ENCODE measurements around the gene PCDHA1.
A peak's percentile ranks its signal among the peaks of the same experiment; 100 is the strongest.

The PCDHA1 gene

GRCh38 chr5:141010047-141010793 is 224.3 kb downstream of the PCDHA1 start:
- WGBS, 2 experiments, result 91 to 94% methylated on average over 12 of the region's 12 CpGs
- H3K9me3 ChIP-seq (ENCODE audit: control insufficient read depth, low read length), result no peaks in the 10 kb centered on the region
- H3K4me3 ChIP-seq (ENCODE audit: insufficient read depth, low read depth, low read length), result no peak overlapping the region
- no peak overlapping the region for H3K27ac ChIP-seq (ENCODE audit: insufficient read depth, low read depth, low read length, poor library complexity, severe bottlenecking)
- no peaks in the 10 kb centered on the region for H3K36me3 ChIP-seq (ENCODE audit: control insufficient read depth, insufficient read depth, low read length)
- no peaks in the 10 kb centered on the region for H3K4me1 ChIP-seq (ENCODE audit: control insufficient read depth, insufficient read depth, low read length)
- H3K27me3 ChIP-seq (ENCODE audit: control insufficient read depth, insufficient read depth, low read length, poor library complexity, severe bottlenecking), result no peaks in the 10 kb centered on the region

- no peaks in the 10 kb centered on the region for H3K36me3 ChIP-seq (ENCODE audit: control insufficient read depth, insufficient read depth, low read length)
- H3K9me3 ChIP-seq (ENCODE audit: control insufficient read depth, low read length), result no peaks in the 10 kb centered on the region
- H3K4me1 ChIP-seq (ENCODE audit: control insufficient read depth, insufficient read depth, low read length), result no peaks in the 10 kb centered on the region
- no peak overlapping the region for H3K27ac ChIP-seq (ENCODE audit: insufficient read depth, low read depth, low read length, poor library complexity, severe bottlenecking)
- H3K4me3 ChIP-seq (ENCODE audit: insufficient read depth, low read depth, low read length), result no peak overlapping the region
- no peaks in the 10 kb centered on the region for H3K27me3 ChIP-seq (ENCODE audit: control insufficient read depth, insufficient read depth, low read length, poor library complexity, severe bottlenecking)
These were observed 232.0 kb downstream of the PCDHA1 start for GRCh38 chr5:141017943-141018342.

GRCh38 chr5:141022384-141022783 is 236.4 kb downstream of the PCDHA1 start:
- no peak overlapping the region for H3K4me3 ChIP-seq (ENCODE audit: insufficient read depth, low read depth, low read length)
- WGBS, 2 experiments, result no CpG with 5 or more reads among the region's 1 CpG
- H3K27me3 ChIP-seq (ENCODE audit: control insufficient read depth, insufficient read depth, low read length, poor library complexity, severe bottlenecking), result no peaks in the 10 kb centered on the region
- no peak overlapping the region for H3K27ac ChIP-seq (ENCODE audit: insufficient read depth, low read depth, low read length, poor library complexity, severe bottlenecking)
- no peaks in the 10 kb centered on the region for H3K4me1 ChIP-seq (ENCODE audit: control insufficient read depth, insufficient read depth, low read length)
- H3K36me3 ChIP-seq (ENCODE audit: control insufficient read depth, insufficient read depth, low read length), result no peaks in the 10 kb centered on the region
- H3K9me3 ChIP-seq (ENCODE audit: control insufficient read depth, low read length), result no peaks in the 10 kb centered on the region

- WGBS, 2 experiments, result 88 to 94% methylated on average over 13 to 15 of the region's 15 CpGs
- H3K4me3 ChIP-seq (ENCODE audit: insufficient read depth, low read depth, low read length), result no peak overlapping the region
- no peak overlapping the region for H3K27ac ChIP-seq (ENCODE audit: insufficient read depth, low read depth, low read length, poor library complexity, severe bottlenecking)
- H3K4me1 ChIP-seq (ENCODE audit: control insufficient read depth, insufficient read depth, low read length), result no peaks in the 10 kb centered on the region
- H3K36me3 ChIP-seq (ENCODE audit: control insufficient read depth, insufficient read depth, low read length), result no peaks in the 10 kb centered on the region
- no peaks in the 10 kb centered on the region for H3K9me3 ChIP-seq (ENCODE audit: control insufficient read depth, low read length)
- H3K27me3 ChIP-seq (ENCODE audit: control insufficient read depth, insufficient read depth, low read length, poor library complexity, severe bottlenecking), result no peaks in the 10 kb centered on the region
These were observed 245.1 kb downstream of the PCDHA1 start for GRCh38 chr5:141031006-141031405.

- Histone ChIP-seq H3K36me3 (ENCODE audit: control insufficient read depth, insufficient read depth, low read length) (no peaks in the 10 kb centered on the region), H3K9me3 (ENCODE audit: control insufficient read depth, low read length) (no peaks in the 10 kb centered on the region), H3K27me3 (ENCODE audit: control insufficient read depth, insufficient read depth, low read length, poor library complexity, severe bottlenecking) (no peaks in the 10 kb centered on the region), H3K4me3 (ENCODE audit: insufficient read depth, low read depth, low read length) (no peak overlapping the region), H3K27ac (ENCODE audit: insufficient read depth, low read depth, low read length, poor library complexity, severe bottlenecking) (no peak overlapping the region), H3K4me1 (ENCODE audit: control insufficient read depth, insufficient read depth, low read length) (no peaks in the 10 kb centered on the region)
- WGBS, 2 experiments, result 60 to 71% methylated on average over 1 of the region's 1 CpG
These were observed 246.7 kb downstream of the PCDHA1 start for GRCh38 chr5:141032626-141033025.

GRCh38 chr5:141039061-141039460 is 253.1 kb downstream of the PCDHA1 start:
- Histone ChIP-seq H3K4me1 (ENCODE audit: control insufficient read depth, insufficient read depth, low read length) (no peaks in the 10 kb centered on the region), H3K4me3 (ENCODE audit: insufficient read depth, low read depth, low read length) (no peak overlapping the region), H3K27ac (ENCODE audit: insufficient read depth, low read depth, low read length, poor library complexity, severe bottlenecking) (no peak overlapping the region), H3K9me3 (ENCODE audit: control insufficient read depth, low read length) (no peaks in the 10 kb centered on the region), H3K27me3 (ENCODE audit: control insufficient read depth, insufficient read depth, low read length, poor library complexity, severe bottlenecking) (no peaks in the 10 kb centered on the region), H3K36me3 (ENCODE audit: control insufficient read depth, insufficient read depth, low read length) (no peaks in the 10 kb centered on the region)

GRCh38 chr5:141039517-141039916 is 253.6 kb downstream of the PCDHA1 start:
- Histone ChIP-seq H3K9me3 (ENCODE audit: control insufficient read depth, low read length) (no peaks in the 10 kb centered on the region), H3K27ac (ENCODE audit: insufficient read depth, low read depth, low read length, poor library complexity, severe bottlenecking) (no peak overlapping the region)

GRCh38 chr5:141040093-141040770 is 254.3 kb downstream of the PCDHA1 start:
- Histone ChIP-seq H3K27ac (ENCODE audit: insufficient read depth, low read depth, low read length, poor library complexity, severe bottlenecking) (peak overlapping the region; percentile 86), H3K4me3 (ENCODE audit: insufficient read depth, low read depth, low read length) (peak overlapping the region; percentile 67), H3K27me3 (ENCODE audit: control insufficient read depth, insufficient read depth, low read length, poor library complexity, severe bottlenecking) (no peaks in the 10 kb centered on the region), H3K9me3 (ENCODE audit: control insufficient read depth, low read length) (no peaks in the 10 kb centered on the region), H3K4me1 (ENCODE audit: control insufficient read depth, insufficient read depth, low read length) (no peaks in the 10 kb centered on the region), H3K36me3 (ENCODE audit: control insufficient read depth, insufficient read depth, low read length) (no peaks in the 10 kb centered on the region)
- 2 to 4% methylated on average over 24 of the region's 24 CpGs for WGBS, 2 experiments

More at GRCh38 chr5:141039517-141039916, 253.6 kb downstream of the PCDHA1 start:
- Histone ChIP-seq H3K36me3 (ENCODE audit: control insufficient read depth, insufficient read depth, low read length) (no peaks in the 10 kb centered on the region), H3K4me1 (ENCODE audit: control insufficient read depth, insufficient read depth, low read length) (no peaks in the 10 kb centered on the region), H3K4me3 (ENCODE audit: insufficient read depth, low read depth, low read length) (peak overlapping the region; percentile 67), H3K27me3 (ENCODE audit: control insufficient read depth, insufficient read depth, low read length, poor library complexity, severe bottlenecking) (no peaks in the 10 kb centered on the region)
- 72 to 82% methylated on average over 3 of the region's 3 CpGs for WGBS, 2 experiments

- no peaks in the 10 kb centered on the region for H3K36me3 ChIP-seq (ENCODE audit: control insufficient read depth, insufficient read depth, low read length)
- peak overlapping the region; percentile 86 for H3K27ac ChIP-seq (ENCODE audit: insufficient read depth, low read depth, low read length, poor library complexity, severe bottlenecking)
- no peaks in the 10 kb centered on the region for H3K4me1 ChIP-seq (ENCODE audit: control insufficient read depth, insufficient read depth, low read length)
- WGBS, 2 experiments, result 0% methylated on average over 24 to 25 of the region's 25 CpGs
- H3K9me3 ChIP-seq (ENCODE audit: control insufficient read depth, low read length), result no peaks in the 10 kb centered on the region
- H3K27me3 ChIP-seq (ENCODE audit: control insufficient read depth, insufficient read depth, low read length, poor library complexity, severe bottlenecking), result no peaks in the 10 kb centered on the region
- peak overlapping the region; percentile 67 for H3K4me3 ChIP-seq (ENCODE audit: insufficient read depth, low read depth, low read length)
These were observed 255.0 kb downstream of the PCDHA1 start for GRCh38 chr5:141040771-141041426.

GRCh38 chr5:141041427-141041785 is 255.5 kb downstream of the PCDHA1 start:
- Histone ChIP-seq H3K36me3 (ENCODE audit: control insufficient read depth, insufficient read depth, low read length) (no peaks in the 10 kb centered on the region), H3K9me3 (ENCODE audit: control insufficient read depth, low read length) (no peaks in the 10 kb centered on the region), H3K27me3 (ENCODE audit: control insufficient read depth, insufficient read depth, low read length, poor library complexity, severe bottlenecking) (no peaks in the 10 kb centered on the region), H3K4me3 (ENCODE audit: insufficient read depth, low read depth, low read length) (no peak overlapping the region), H3K27ac (ENCODE audit: insufficient read depth, low read depth, low read length, poor library complexity, severe bottlenecking) (no peak overlapping the region), H3K4me1 (ENCODE audit: control insufficient read depth, insufficient read depth, low read length) (no peaks in the 10 kb centered on the region)
- WGBS, 2 experiments, result 40 to 46% methylated on average over 2 of the region's 4 CpGs
